ENCODE data around the gene CLDN10. TPM values are rescaled to one million over a fixed set of nuclear protein-coding genes. Genes with fewer than 3 reads are reported as not detected.

The CLDN10 gene
- total and polyA plus RNA-seq, 2 experiments from 2014 or later = 0.83 to 2.4 TPM

DNA sequence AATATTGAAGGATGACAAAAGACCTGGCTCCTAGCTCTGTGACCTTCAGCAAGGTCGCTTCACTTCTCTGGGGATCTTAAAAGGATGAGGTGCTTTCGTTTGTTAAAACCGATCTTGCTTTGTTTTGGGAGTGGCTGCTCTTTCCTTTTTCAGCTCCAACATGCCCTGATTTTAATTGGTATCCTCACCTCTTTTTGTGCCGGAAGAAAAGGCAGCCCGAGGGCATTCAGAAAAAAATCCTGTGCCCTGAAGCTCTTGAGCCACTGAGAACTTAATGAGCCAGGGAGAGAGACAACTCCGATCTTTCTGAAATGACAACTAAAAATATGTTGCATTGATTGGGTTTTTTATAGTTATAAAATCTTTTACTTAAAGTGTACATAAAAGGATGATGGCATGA, 19.4 kb downstream of the CLDN10 start:
- Histone ChIP-seq H3K36me3 (replicated peaks; ENCODE audit: insufficient read depth, low read depth) (no peaks in the 10 kb centered on the region), H3K27me3 (no peaks in the 10 kb centered on the region), H3K27ac (no peak overlapping the region), H3K4me2 (no peak overlapping the region), H3K9me3 (ENCODE audit: low read depth) (no peaks in the 10 kb centered on the region), H3K9me2 (replicated peaks; ENCODE audit: insufficient read depth) (no peaks in the 10 kb centered on the region), H4K20me1 (ENCODE audit: insufficient read depth, poor library complexity, severe bottlenecking) (no peaks in the 10 kb centered on the region), H3K4me1 (ENCODE audit: insufficient read depth) (no peaks in the 10 kb centered on the region), H3K79me2 (no peaks in the 10 kb centered on the region), H3K4me3 (no peak overlapping the region), H2AFZ (no peak overlapping the region)
- 79% methylated on average over 6 of the region's 6 CpGs for WGBS (ENCODE audit: low lambda C conversion rate, missing lambda C conversion rate)
- DNase-seq (ENCODE audit: low spot score) = no peak
- TF ChIP-seq, protein P1, sequence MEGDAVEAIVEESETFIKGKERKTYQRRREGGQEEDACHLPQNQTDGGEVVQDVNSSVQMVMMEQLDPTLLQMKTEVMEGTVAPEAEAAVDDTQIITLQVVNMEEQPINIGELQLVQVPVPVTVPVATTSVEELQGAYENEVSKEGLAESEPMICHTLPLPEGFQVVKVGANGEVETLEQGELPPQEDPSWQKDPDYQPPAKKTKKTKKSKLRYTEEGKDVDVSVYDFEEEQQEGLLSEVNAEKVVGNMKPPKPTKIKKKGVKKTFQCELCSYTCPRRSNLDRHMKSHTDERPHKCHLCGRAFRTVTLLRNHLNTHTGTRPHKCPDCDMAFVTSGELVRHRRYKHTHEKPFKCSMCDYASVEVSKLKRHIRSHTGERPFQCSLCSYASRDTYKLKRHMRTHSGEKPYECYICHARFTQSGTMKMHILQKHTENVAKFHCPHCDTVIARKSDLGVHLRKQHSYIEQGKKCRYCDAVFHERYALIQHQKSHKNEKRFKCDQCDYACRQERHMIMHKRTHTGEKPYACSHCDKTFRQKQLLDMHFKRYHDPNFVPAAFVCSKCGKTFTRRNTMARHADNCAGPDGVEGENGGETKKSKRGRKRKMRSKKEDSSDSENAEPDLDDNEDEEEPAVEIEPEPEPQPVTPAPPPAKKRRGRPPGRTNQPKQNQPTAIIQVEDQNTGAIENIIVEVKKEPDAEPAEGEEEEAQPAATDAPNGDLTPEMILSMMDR (IDR thresholded peaks at IDR 0.05; ENCODE audit: poor library complexity) = no peak
- TF ChIP-seq EZH2phosphoT487 (IDR thresholded peaks at IDR 0.05; ENCODE audit: low read depth, severe bottlenecking, unreplicated experiment) (no peak), EZH2 (IDR thresholded peaks at IDR 0.05; ENCODE audit: borderline replicate concordance) (no peak)

DNA sequence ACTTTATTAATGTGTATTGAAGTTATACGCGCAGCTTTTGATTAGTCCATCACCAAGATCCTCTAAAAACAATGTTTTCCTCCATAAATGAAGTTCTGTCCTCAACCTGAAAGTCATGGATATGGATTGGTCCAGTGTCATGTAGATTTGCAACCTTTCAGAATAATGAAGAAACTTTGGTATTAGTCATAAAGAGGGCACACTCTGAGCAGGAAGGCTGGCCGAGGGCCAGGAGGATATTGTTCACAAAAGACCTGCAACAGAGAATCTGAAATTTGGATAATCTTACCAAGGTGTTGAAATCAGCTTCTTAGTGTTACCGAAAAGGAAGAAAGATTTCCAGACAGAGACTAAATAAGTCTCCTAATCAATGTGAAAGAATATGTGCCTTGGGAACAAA, 20.7 kb downstream of the CLDN10 start:
- DNase-seq (ENCODE audit: low spot score) = no peak
- H3K36me3 ChIP-seq (replicated peaks; ENCODE audit: insufficient read depth, low read depth) = no peaks in the 10 kb centered on the region
- H3K4me1 ChIP-seq (ENCODE audit: insufficient read depth) = no peaks in the 10 kb centered on the region
- H3K9me3 ChIP-seq (ENCODE audit: low read depth) = no peaks in the 10 kb centered on the region
- H3K79me2 ChIP-seq = no peaks in the 10 kb centered on the region
- H3K27me3 ChIP-seq = no peaks in the 10 kb centered on the region
- H3K4me3 ChIP-seq = no peak overlapping the region
- TF ChIP-seq, protein P1 (IDR thresholded peaks at IDR 0.05; ENCODE audit: poor library complexity) = no peak
- TF ChIP-seq EZH2phosphoT487 (IDR thresholded peaks at IDR 0.05; ENCODE audit: low read depth, severe bottlenecking, unreplicated experiment) (no peak), EZH2 (IDR thresholded peaks at IDR 0.05; ENCODE audit: borderline replicate concordance) (no peak)
- WGBS (ENCODE audit: low lambda C conversion rate, missing lambda C conversion rate) = 97% methylated on average over 4 of the region's 4 CpGs
- no peaks in the 10 kb centered on the region for H3K9me2 ChIP-seq (replicated peaks; ENCODE audit: insufficient read depth)
- H4K20me1 ChIP-seq (ENCODE audit: insufficient read depth, poor library complexity, severe bottlenecking) = no peaks in the 10 kb centered on the region
- H3K27ac ChIP-seq = no peak overlapping the region
- H2AFZ ChIP-seq = no peak overlapping the region
- H3K4me2 ChIP-seq = no peak overlapping the region

DNA sequence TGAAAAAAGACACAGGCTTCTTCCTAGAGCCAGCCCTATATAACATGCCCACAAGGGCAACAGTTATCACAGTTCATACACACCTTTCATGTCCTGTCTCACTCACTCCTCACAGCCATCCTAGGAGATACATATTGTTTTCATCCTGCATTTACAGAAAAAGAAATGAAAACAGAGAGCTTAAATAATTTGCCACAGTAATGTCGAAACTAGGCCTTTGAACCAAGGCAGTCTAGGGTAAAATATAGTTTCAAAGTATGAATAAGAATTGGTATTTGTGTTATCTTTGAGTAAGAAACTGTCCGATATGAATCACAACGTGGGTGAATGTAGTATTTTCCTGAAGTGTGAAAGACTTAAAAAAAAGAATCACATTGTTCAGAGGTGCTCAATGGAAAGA, 26.8 kb downstream of the CLDN10 start:
- H3K4me1 ChIP-seq (ENCODE audit: insufficient read depth) = no peaks in the 10 kb centered on the region
- H3K9me3 ChIP-seq (ENCODE audit: low read depth) = no peaks in the 10 kb centered on the region
- H3K4me3 ChIP-seq = no peak overlapping the region
- H3K27me3 ChIP-seq = no peaks in the 10 kb centered on the region
- TF ChIP-seq EZH2phosphoT487 (IDR thresholded peaks at IDR 0.05; ENCODE audit: low read depth, severe bottlenecking, unreplicated experiment) = no peak
- TF ChIP-seq, protein P1 (IDR thresholded peaks at IDR 0.05; ENCODE audit: poor library complexity) = no peak
- no peak for TF ChIP-seq EZH2 (IDR thresholded peaks at IDR 0.05; ENCODE audit: borderline replicate concordance)
- no peak overlapping the region for H2AFZ ChIP-seq
- no peak overlapping the region for H3K27ac ChIP-seq
- no peaks in the 10 kb centered on the region for H3K79me2 ChIP-seq
- 97% methylated on average over 3 of the region's 3 CpGs for WGBS (ENCODE audit: low lambda C conversion rate, missing lambda C conversion rate)
- H3K9me2 ChIP-seq (replicated peaks; ENCODE audit: insufficient read depth) = no peaks in the 10 kb centered on the region
- no peaks in the 10 kb centered on the region for H4K20me1 ChIP-seq (ENCODE audit: insufficient read depth, poor library complexity, severe bottlenecking)
- no peak for DNase-seq (ENCODE audit: low spot score)
- H3K36me3 ChIP-seq (replicated peaks; ENCODE audit: insufficient read depth, low read depth) = peaks cover 3% of the 10 kb centered on the region
- no peak overlapping the region for H3K4me2 ChIP-seq

DNA sequence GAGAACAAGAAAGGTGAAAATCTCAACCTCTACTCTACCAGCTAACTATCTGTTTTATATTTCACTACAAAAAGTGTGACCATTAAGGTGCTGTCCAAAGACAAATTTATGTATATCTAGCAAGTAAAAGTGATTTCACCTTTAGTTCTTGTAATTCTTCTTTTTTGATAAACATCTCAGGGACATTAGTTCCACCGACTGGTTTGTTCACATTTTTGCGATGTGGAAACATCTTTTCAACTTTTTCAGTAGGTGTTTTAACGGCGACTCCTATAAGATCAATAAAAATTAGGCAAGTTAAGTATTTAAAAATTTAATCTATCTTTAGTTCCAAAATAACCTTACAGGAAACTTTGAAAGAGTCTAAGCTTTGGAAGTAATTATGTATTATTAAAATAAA, 33.3 kb downstream of the CLDN10 start:
- H3K4me3 ChIP-seq = no peak overlapping the region
- no peaks in the 10 kb centered on the region for H3K27me3 ChIP-seq
- H3K27ac ChIP-seq = no peak overlapping the region
- H3K4me2 ChIP-seq = no peak overlapping the region
- H2AFZ ChIP-seq = no peak overlapping the region
- DNase-seq (ENCODE audit: low spot score) = no peak
- H3K36me3 ChIP-seq (replicated peaks; ENCODE audit: insufficient read depth, low read depth) = peaks cover 2% of the 10 kb centered on the region
- WGBS (ENCODE audit: low lambda C conversion rate, missing lambda C conversion rate) = 79% methylated on average over 4 of the region's 4 CpGs
- TF ChIP-seq EZH2phosphoT487 (IDR thresholded peaks at IDR 0.05; ENCODE audit: low read depth, severe bottlenecking, unreplicated experiment) (no peak), EZH2 (IDR thresholded peaks at IDR 0.05; ENCODE audit: borderline replicate concordance) (no peak)
- TF ChIP-seq, protein P1 (IDR thresholded peaks at IDR 0.05; ENCODE audit: poor library complexity) = no peak
- H3K9me2 ChIP-seq (replicated peaks; ENCODE audit: insufficient read depth) = no peaks in the 10 kb centered on the region
- no peaks in the 10 kb centered on the region for H3K4me1 ChIP-seq (ENCODE audit: insufficient read depth)
- no peaks in the 10 kb centered on the region for H4K20me1 ChIP-seq (ENCODE audit: insufficient read depth, poor library complexity, severe bottlenecking)
- H3K79me2 ChIP-seq = no peaks in the 10 kb centered on the region
- H3K9me3 ChIP-seq (ENCODE audit: low read depth) = no peaks in the 10 kb centered on the region
